ENCODE measurements around the gene ORM1.

Gene ORM1

GRCh38 chr9:114291886-114292590 lies 30.9 kb upstream of the ORM1 start:
- DNase-seq (ENCODE audit: extremely low read depth, low read depth): no peak
- no peak overlapping the region for H3K4me3 ChIP-seq (replicated peaks; ENCODE audit: low read depth, low read length)
- TF ChIP-seq CTCF (IDR thresholded peaks at IDR 0.05; ENCODE audit: low read depth, low read length, missing control alignments): no peak

GRCh38 chr9:114294664-114295063 lies 28.2 kb upstream of the ORM1 start:
- no peak for DNase-seq (ENCODE audit: extremely low read depth, low read depth)
- H3K4me3 ChIP-seq (replicated peaks; ENCODE audit: low read depth, low read length): no peak overlapping the region
- no peak for TF ChIP-seq CTCF (IDR thresholded peaks at IDR 0.05; ENCODE audit: low read depth, low read length, missing control alignments)

- no peak for DNase-seq (ENCODE audit: extremely low read depth, low read depth)
- no peak overlapping the region for H3K4me3 ChIP-seq (replicated peaks; ENCODE audit: low read depth, low read length)
- no peak for TF ChIP-seq CTCF (IDR thresholded peaks at IDR 0.05; ENCODE audit: low read depth, low read length, missing control alignments)
Measured at GRCh38 chr9:114296338-114296737, 26.6 kb upstream of the ORM1 start.

GRCh38 chr9:114299286-114300152 lies 23.4 kb upstream of the ORM1 start:
- no peak overlapping the region for H3K4me3 ChIP-seq (replicated peaks; ENCODE audit: low read depth, low read length)
- TF ChIP-seq CTCF (IDR thresholded peaks at IDR 0.05; ENCODE audit: low read depth, low read length, missing control alignments): no peak
- no peak for DNase-seq (ENCODE audit: extremely low read depth, low read depth)

DNA sequence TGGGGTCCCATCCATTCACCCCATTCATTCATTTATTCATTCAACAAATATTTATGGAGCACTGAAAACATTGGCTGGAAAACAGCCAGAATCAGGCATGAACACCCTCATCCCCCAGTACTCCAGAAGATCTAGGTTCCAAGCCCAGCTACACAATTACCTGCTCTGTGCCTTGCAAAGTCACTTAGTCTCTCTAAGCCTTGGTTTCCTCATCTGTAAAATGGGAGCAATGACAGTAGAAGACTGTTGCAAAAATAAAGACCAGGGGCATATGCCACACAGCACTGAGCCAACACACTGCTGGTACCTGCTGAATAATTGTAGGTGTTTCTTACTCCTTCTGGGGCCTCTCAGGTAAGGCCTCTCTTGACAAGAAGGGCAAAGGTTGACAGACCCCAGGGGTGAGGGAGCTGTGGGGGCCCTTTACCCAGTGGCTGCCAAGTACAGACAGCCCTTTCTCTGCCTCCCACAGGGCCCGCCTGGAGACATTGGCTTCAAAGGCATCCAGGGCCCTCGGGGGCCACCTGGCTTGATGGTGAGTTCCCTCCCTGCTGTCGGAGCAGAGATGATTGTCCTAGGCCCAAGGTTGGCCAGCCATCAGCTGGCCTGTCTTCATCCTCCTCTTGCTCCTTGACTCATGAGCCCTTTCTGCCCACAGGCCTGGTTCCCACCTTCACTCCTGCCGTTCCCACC lies 22.6 kb upstream of the ORM1 start:
- DNase-seq (ENCODE audit: extremely low read depth, low read depth): no peak
- no peak overlapping the region for H3K4me3 ChIP-seq (replicated peaks; ENCODE audit: low read depth, low read length)
- no peak for TF ChIP-seq CTCF (IDR thresholded peaks at IDR 0.05; ENCODE audit: low read depth, low read length, missing control alignments)

DNA sequence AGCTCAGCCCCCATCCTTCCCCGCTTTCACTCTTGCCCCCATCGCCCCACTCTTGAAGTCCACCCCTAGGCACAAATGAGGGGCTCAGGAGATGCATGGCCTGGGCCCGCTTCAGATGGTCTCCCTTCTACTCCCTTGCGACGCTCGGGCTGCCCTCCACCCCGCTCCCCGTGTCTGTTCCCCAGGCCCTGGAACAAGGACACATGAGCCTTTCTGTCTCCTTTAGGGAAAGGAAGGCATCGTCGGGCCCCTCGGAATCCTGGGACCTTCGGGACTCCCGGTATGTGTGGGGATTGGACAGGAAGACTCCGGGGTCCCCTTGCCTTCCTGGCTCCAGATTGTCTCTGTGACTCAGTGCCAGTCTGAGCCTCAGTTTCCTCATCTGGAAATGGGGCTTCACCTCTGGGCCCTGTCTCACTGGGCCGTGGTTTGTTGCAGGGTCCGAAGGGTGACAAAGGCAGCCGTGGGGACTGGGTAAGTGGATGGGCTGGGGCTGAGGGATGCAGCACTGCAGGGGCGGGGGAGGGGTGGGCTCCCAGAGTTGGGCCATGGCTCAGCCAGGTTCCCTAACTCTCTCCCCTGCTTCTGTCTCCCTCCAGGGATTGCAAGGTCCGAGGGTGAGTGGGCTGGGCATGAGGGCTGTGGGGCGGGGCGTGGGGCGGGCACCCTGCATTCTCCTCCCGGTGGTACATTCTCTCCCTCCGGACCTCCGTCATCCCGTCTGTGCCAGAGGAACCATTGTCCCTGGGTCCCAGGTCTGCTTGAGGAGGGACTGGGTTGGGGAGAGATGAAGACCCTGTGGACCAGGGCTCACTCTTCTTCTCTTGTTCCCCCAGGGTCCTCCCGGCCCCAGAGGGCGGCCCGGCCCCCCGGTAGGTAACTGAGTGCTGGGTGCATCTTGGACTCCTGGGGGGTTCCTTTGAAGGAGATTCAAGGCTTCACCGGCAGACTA lies 21.8 kb upstream of the ORM1 start:
- no peak overlapping the region for H3K4me3 ChIP-seq (replicated peaks; ENCODE audit: low read depth, low read length)
- no peak for DNase-seq (ENCODE audit: extremely low read depth, low read depth)
- no peak for TF ChIP-seq CTCF (IDR thresholded peaks at IDR 0.05; ENCODE audit: low read depth, low read length, missing control alignments)
